K562 (cell line): Measurements from ENCODE around the gene EIF3I. TPM values are rescaled to one million over a fixed set of nuclear protein-coding genes. Genes with fewer than 3 reads are reported as not detected.

Source experiments
- DPF2 ChIP-seq: fragments of 450-650 bp; IDR thresholded peaks from 2 replicates; pipeline ENCODE4 v1.6.1; 2016
- MEIS2 ChIP-seq: fragments of 450-650 bp; IDR thresholded peaks from 2 replicates; pipeline ENCODE4 v1.6.1; 2014; ENCODE audit warnings: mild to moderate bottlenecking; ENCODE audit not compliant: partially characterized antibody
- MXI1 ChIP-seq: IDR thresholded peaks from 2 replicates; pipeline ENCODE4 v1.6.1; 2011; ENCODE audit warnings: low read depth, mild to moderate bottlenecking, improper control_type of control experiment, low read length
- MYC ChIP-seq, 2 experiments: fragments of 250-450 bp in 1 of 2; sonication (Bioruptor Pico) in 1 of 2; IDR thresholded peaks; 2 replicates each; pipeline versions ENCODE4 v1.5.1 to v1.6.1; 2012 to 2021; ENCODE audit warnings: low read depth in 2 of 2, borderline replicate concordance in 1 of 2, improper control_type of control experiment in 1 of 2, low read length in 1 of 2, mild to moderate bottlenecking in 1 of 2, moderate library complexity in 1 of 2
- OTX1 ChIP-seq: fragments of 450-650 bp; formaldehyde crosslinking; IDR thresholded peaks from 2 replicates; pipeline ENCODE4 v1.4.0; 2022; ENCODE audit warnings: mild to moderate bottlenecking
- U2AF1 ChIP-seq: fragments of 200-400 bp; formaldehyde crosslinking; optimal IDR thresholded peaks from 2 replicates; pipeline ENCODE3; 2017; ENCODE audit warnings: mild to moderate bottlenecking, low read depth, low read length, moderate library complexity
- polyA plus RNA-seq, 8 experiments: library from polyadenylated mRNA; depleted of rRNA in 4 of 8; stranded (reverse) in 5 of 8; unstranded in 3 of 8; fragments of >200 nt; fragmentation: Nextera tagmentation in 2 of 8; fragmentation: Illumina TruSeq in 1 of 8; extraction: Ambion mirVana in 2 of 8; extraction: Trizol in 1 of 8; gene quantifications; 2 replicates each; pipeline versions ENCODE4 v1.2.1 to v1.2.3, GENCODE V29; 2011 to 2014; ENCODE audit warnings: inconsistent platforms in 1 of 8, missing spikeins in 1 of 8
- total RNA-seq, 7 experiments: library from RNA; depleted of rRNA in 6 of 7; stranded (reverse); fragments of >200 nt in 6 of 7; fragmentation: Illumina TruSeq in 2 of 7; extraction: Trizol in 2 of 7; gene quantifications; 2 replicates each; pipeline versions ENCODE4 v1.2.1 to v1.2.3, GENCODE V29; 2011 to 2021; ENCODE audit warnings: low replicate concordance in 1 of 7
- TF ChIP-seq, protein P1 (sequence below), 2 experiments: fragments of 450-650 bp in 1 of 2; sonication (generic) in 1 of 2; formaldehyde crosslinking in 1 of 2; IDR thresholded peaks; 2 replicates each; pipeline versions ENCODE4 v1.7.1 to v1.9.0; 2016 to 2022; ENCODE audit warnings: inconsistent platforms in 1 of 2, mild to moderate bottlenecking in 1 of 2, missing genetic modification reagents in 1 of 2
- TF ChIP-seq, protein P2 (sequence below): conservative IDR thresholded peaks from 2 replicates; pipeline ENCODE4 v1.6.1; 2011; ENCODE audit warnings: low read depth, mild to moderate bottlenecking, low read length; ENCODE audit not compliant: control insufficient read depth
- TF ChIP-seq, protein P3 (sequence below): sonication (generic); IDR thresholded peaks from 2 replicates; pipeline ENCODE4 v1.6.1; 2016
- TF ChIP-seq, protein P4 (sequence below): fragments of 450-650 bp; formaldehyde crosslinking; IDR thresholded peaks from 2 replicates; pipeline ENCODE4 v1.4.0; 2022; ENCODE audit warnings: mild to moderate bottlenecking, moderate library complexity

Gene EIF3I
- total and polyA plus RNA-seq, 9 of the 15 experiments (the other 6 are each of a cell fraction or from before 2014, with no cell fraction given): 414 to 1,526 (median 635) TPM

DNA sequence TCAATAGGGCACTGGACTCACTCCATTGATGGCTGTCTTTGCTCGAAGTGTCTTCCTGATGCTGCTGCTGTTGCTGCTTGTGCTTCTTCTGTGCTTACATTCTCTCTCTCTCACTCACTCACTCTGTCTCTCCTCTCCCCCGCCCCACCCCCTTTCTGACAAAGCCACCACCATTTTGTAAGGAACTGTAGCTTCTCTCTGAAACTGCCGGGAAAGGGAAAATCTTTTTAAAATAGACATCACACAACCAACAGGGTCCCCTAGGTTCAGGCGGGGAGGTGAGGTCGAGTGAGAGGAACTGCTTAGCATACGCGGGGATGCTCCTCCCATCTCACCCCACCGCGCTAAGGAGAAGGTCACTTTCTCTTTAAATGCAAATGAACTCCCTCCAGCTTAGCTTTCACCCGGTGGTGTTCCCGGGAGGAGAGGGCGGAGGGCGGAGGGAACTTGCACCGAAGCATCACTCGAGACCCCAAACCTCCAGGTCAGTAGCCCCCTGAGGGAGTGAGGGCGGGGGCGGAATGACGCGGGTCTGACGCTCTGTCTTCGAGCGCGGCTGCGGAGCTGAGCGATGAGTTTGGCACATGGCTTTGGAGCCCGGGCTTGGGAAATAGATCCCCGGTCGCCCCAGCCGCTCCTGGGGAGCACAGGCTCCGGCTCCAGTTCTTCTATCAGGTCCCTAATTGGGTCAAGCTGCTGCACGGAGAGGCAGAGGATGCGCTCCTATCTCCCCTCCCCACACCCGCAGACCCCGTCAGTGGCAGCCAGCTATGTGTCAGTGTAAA lies 21.8 kb upstream of the EIF3I start, which contains the start of gene CCDC28B (continued):
- TF ChIP-seq, protein P1, sequence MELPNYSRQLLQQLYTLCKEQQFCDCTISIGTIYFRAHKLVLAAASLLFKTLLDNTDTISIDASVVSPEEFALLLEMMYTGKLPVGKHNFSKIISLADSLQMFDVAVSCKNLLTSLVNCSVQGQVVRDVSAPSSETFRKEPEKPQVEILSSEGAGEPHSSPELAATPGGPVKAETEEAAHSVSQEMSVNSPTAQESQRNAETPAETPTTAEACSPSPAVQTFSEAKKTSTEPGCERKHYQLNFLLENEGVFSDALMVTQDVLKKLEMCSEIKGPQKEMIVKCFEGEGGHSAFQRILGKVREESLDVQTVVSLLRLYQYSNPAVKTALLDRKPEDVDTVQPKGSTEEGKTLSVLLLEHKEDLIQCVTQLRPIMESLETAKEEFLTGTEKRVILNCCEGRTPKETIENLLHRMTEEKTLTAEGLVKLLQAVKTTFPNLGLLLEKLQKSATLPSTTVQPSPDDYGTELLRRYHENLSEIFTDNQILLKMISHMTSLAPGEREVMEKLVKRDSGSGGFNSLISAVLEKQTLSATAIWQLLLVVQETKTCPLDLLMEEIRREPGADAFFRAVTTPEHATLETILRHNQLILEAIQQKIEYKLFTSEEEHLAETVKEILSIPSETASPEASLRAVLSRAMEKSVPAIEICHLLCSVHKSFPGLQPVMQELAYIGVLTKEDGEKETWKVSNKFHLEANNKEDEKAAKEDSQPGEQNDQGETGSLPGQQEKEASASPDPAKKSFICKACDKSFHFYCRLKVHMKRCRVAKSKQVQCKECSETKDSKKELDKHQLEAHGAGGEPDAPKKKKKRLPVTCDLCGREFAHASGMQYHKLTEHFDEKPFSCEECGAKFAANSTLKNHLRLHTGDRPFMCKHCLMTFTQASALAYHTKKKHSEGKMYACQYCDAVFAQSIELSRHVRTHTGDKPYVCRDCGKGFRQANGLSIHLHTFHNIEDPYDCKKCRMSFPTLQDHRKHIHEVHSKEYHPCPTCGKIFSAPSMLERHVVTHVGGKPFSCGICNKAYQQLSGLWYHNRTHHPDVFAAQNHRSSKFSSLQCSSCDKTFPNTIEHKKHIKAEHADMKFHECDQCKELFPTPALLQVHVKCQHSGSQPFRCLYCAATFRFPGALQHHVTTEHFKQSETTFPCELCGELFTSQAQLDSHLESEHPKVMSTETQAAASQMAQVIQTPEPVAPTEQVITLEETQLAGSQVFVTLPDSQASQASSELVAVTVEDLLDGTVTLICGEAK (IDR thresholded peaks at IDR 0.05): 0 out of 2 replicates have a peak, but pooled peaks have one; percentile 24
- TF ChIP-seq, protein P1 (CRISPR knock-in tag; IDR thresholded peaks at IDR 0.05): no peak
- TF ChIP-seq U2AF1: no peak
- 0 out of 2 replicates have a peak, but pooled peaks have one; percentile 39 for TF ChIP-seq OTX1
- TF ChIP-seq DPF2: 0 out of 2 replicates have a peak, but pooled peaks have one; percentile 17
- TF ChIP-seq, protein P2, sequence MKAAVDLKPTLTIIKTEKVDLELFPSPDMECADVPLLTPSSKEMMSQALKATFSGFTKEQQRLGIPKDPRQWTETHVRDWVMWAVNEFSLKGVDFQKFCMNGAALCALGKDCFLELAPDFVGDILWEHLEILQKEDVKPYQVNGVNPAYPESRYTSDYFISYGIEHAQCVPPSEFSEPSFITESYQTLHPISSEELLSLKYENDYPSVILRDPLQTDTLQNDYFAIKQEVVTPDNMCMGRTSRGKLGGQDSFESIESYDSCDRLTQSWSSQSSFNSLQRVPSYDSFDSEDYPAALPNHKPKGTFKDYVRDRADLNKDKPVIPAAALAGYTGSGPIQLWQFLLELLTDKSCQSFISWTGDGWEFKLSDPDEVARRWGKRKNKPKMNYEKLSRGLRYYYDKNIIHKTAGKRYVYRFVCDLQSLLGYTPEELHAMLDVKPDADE: peak; percentile 43; the same call in 1 of the 2 replicates
- TF ChIP-seq MEIS2: no peak
- TF ChIP-seq, protein P3, sequence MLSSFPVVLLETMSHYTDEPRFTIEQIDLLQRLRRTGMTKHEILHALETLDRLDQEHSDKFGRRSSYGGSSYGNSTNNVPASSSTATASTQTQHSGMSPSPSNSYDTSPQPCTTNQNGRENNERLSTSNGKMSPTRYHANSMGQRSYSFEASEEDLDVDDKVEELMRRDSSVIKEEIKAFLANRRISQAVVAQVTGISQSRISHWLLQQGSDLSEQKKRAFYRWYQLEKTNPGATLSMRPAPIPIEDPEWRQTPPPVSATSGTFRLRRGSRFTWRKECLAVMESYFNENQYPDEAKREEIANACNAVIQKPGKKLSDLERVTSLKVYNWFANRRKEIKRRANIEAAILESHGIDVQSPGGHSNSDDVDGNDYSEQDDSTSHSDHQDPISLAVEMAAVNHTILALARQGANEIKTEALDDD: no peak
- TF ChIP-seq MXI1: 0 out of 2 replicates have a peak, but pooled peaks have one; percentile 38
- TF ChIP-seq MYC (IDR thresholded peaks at IDR 0.05; ENCODE audit: low read depth, low read length): no peak; the same call in 1 of the 2 replicates
- TF ChIP-seq MYC (CRISPR knock-in tag; IDR thresholded peaks at IDR 0.05; ENCODE audit: borderline replicate concordance, low read depth): peak; percentile 63; the same call in 1 of the 2 replicates
- TF ChIP-seq, protein P4, sequence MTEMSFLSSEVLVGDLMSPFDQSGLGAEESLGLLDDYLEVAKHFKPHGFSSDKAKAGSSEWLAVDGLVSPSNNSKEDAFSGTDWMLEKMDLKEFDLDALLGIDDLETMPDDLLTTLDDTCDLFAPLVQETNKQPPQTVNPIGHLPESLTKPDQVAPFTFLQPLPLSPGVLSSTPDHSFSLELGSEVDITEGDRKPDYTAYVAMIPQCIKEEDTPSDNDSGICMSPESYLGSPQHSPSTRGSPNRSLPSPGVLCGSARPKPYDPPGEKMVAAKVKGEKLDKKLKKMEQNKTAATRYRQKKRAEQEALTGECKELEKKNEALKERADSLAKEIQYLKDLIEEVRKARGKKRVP (CRISPR knock-in tag): 0 out of 2 replicates have a peak, but pooled peaks have one; percentile 10
